Osteocyte (in vitro differentiated cells): Measurements from ENCODE around the gene GRB7. TPM values are rescaled to one million over a fixed set of nuclear protein-coding genes. Genes with fewer than 3 reads are reported as not detected.

Source experiments
- DNase-seq: peaks from one replicate; pipeline ENCODE4 v3.0.0; 2021; ENCODE audit warnings: mixed read lengths; ENCODE audit not compliant: unreplicated experiment; ENCODE audit errors: extremely low spot score
- H3K27ac Mint-ChIP-seq: one replicate; pipeline ENCODE4 v1.8.0; 2021; ENCODE audit warnings: mild to moderate bottlenecking, mixed read lengths; ENCODE audit not compliant: unreplicated experiment
- H3K27me3 Mint-ChIP-seq: one replicate; pipeline ENCODE4 v1.8.0; 2021; ENCODE audit warnings: mixed read lengths; ENCODE audit not compliant: unreplicated experiment
- H3K36me3 Mint-ChIP-seq: one replicate; pipeline ENCODE4 v1.8.0; 2021; ENCODE audit warnings: mixed read lengths; ENCODE audit not compliant: unreplicated experiment
- H3K4me1 Mint-ChIP-seq: one replicate; pipeline ENCODE4 v1.8.0; 2021; ENCODE audit warnings: mixed read lengths; ENCODE audit not compliant: unreplicated experiment
- H3K4me3 Mint-ChIP-seq: one replicate; pipeline ENCODE4 v1.8.0; 2021; ENCODE audit warnings: mild to moderate bottlenecking, moderate library complexity, mixed read lengths; ENCODE audit not compliant: unreplicated experiment
- H3K9me3 Mint-ChIP-seq: one replicate; pipeline ENCODE4 v1.8.0; 2021; ENCODE audit warnings: mixed read lengths; ENCODE audit not compliant: unreplicated experiment
- CTCF ChIP-seq: fragments of 200-600 bp; sonication (generic); IDR thresholded peaks from 2 replicates; pipeline ENCODE4 v1.5.0; 2021; ENCODE audit warnings: antibody characterized with exemption, mild to moderate bottlenecking, moderate library complexity
- total RNA-seq: library from RNA; stranded (reverse); gene quantifications from 2 replicates; pipeline ENCODE4 v1.2.1, GENCODE V29; 2021

The GRB7 gene
- total RNA-seq, 1 donor from 2014 or later = 1.2 TPM

GRCh38 chr17:39782481-39782880 is 44.7 kb downstream of the GRB7 start:
- TF ChIP-seq CTCF = no peak
- no peak for DNase-seq
- peaks cover 74% of the 10 kb centered on the region for H3K27me3 Mint-ChIP-seq
- H3K9me3 Mint-ChIP-seq = no peaks in the 10 kb centered on the region
- no peaks in the 10 kb centered on the region for H3K36me3 Mint-ChIP-seq
- H3K27ac Mint-ChIP-seq = no peak overlapping the region
- H3K4me3 Mint-ChIP-seq = no peak overlapping the region
- no peaks in the 10 kb centered on the region for H3K4me1 Mint-ChIP-seq

- Mint-ChIP-seq H3K27me3 (peaks cover 74% of the 10 kb centered on the region), H3K9me3 (no peaks in the 10 kb centered on the region), H3K36me3 (no peaks in the 10 kb centered on the region), H3K27ac (no peak overlapping the region), H3K4me1 (no peaks in the 10 kb centered on the region), H3K4me3 (no peak overlapping the region)
- no peak for DNase-seq
- no peak for TF ChIP-seq CTCF
Measured at GRCh38 chr17:39782980-39783379, 45.2 kb downstream of the GRB7 start.

- Mint-ChIP-seq H3K4me3 (no peak overlapping the region), H3K27me3 (peaks cover 71% of the 10 kb centered on the region), H3K36me3 (no peaks in the 10 kb centered on the region), H3K9me3 (no peaks in the 10 kb centered on the region), H3K27ac (no peak overlapping the region), H3K4me1 (no peaks in the 10 kb centered on the region)
- no peak for DNase-seq
- no peak for TF ChIP-seq CTCF
Measured at GRCh38 chr17:39787041-39787440, 49.3 kb downstream of the GRB7 start.

- H3K36me3 Mint-ChIP-seq = no peaks in the 10 kb centered on the region
- no peaks in the 10 kb centered on the region for H3K9me3 Mint-ChIP-seq
- no peaks in the 10 kb centered on the region for H3K4me1 Mint-ChIP-seq
- no peak overlapping the region for H3K27ac Mint-ChIP-seq
- DNase-seq = no peak
- H3K27me3 Mint-ChIP-seq = peaks cover 70% of the 10 kb centered on the region
- TF ChIP-seq CTCF = no peak
- no peak overlapping the region for H3K4me3 Mint-ChIP-seq
Measured at GRCh38 chr17:39787743-39788484, 50.2 kb downstream of the GRB7 start.

- Mint-ChIP-seq H3K27me3 (peaks cover 64% of the 10 kb centered on the region), H3K36me3 (no peaks in the 10 kb centered on the region), H3K27ac (no peak overlapping the region), H3K4me3 (no peak overlapping the region), H3K9me3 (no peaks in the 10 kb centered on the region), H3K4me1 (no peaks in the 10 kb centered on the region)
- no peak for TF ChIP-seq CTCF
- DNase-seq = no peak
Measured at GRCh38 chr17:39791111-39791992, 53.6 kb downstream of the GRB7 start.
